Colonic mucosa (tissue), 4 donors: ENCODE results near the gene PRSS38. TPM values are rescaled to one million over a fixed set of nuclear protein-coding genes. Genes with fewer than 3 reads are reported as not detected.

Experiments
- DNase-seq: peaks from one replicate; pipeline ENCODE4 v3.0.0-alpha.2; 2020
- H3K27ac ChIP-seq: fragments of 200-600 bp; one replicate; pipeline ENCODE4 v1.8.0; 2021
- H3K27me3 ChIP-seq: fragments of 200-600 bp; one replicate; pipeline ENCODE4 v1.8.0; 2021
- H3K36me3 ChIP-seq: fragments of 200-600 bp; one replicate; pipeline ENCODE4 v1.8.0; 2021
- H3K4me1 ChIP-seq: fragments of 200-600 bp; one replicate; pipeline ENCODE4 v1.8.0; 2021; ENCODE audit warnings: mild to moderate bottlenecking
- H3K4me3 ChIP-seq: fragments of 200-600 bp; one replicate; pipeline ENCODE4 v1.8.0; 2021
- H3K9ac ChIP-seq, 2 donors: one replicate each; pipeline ENCODE4 v1.7.0; 2013; ENCODE audit warnings: control low read depth in 2 of 2, low read depth in 2 of 2, low read length in 2 of 2
- H3K9me3 ChIP-seq: fragments of 200-600 bp; one replicate; pipeline ENCODE4 v1.8.0; 2021
- CTCF ChIP-seq: fragments of 200-600 bp; IDR thresholded peaks from one replicate; pipeline ENCODE4 v1.8.0; 2022; ENCODE audit warnings: antibody characterized with exemption, mild to moderate bottlenecking
- intact Hi-C: fragments of 100-400 bp; cut with DNase I; formaldehyde crosslinking; loops from one replicate; pipeline ENCODE4 v1.14.1; 2022
- total RNA-seq, 2 donors: library from RNA; stranded (reverse); fragmentation: NEBNext Ultra II Directional in 1 of 2; extraction: Animal tissue kit (Norgen Biotek cat#: 25700) in 1 of 2; gene quantifications; one replicate each; pipeline ENCODE4 v1.2.1, GENCODE V29; 2021
- donor health status: healthy.
- donor health status: DM: no; HTN: no; CAD: no.
- donor health status: DM: no; HTN: no; CAD: no.

The PRSS38 gene
- total RNA-seq, 2 donors from 2014 or later = not detected

GRCh38 chr1:227785805-227786671, 29.4 kb upstream of the PRSS38 start:
- H3K27ac ChIP-seq = no peak overlapping the region
- peak overlapping the region; percentile 49 for H3K4me3 ChIP-seq
- peak overlapping the region in 1 of 2 donors; percentile 77 for H3K9ac ChIP-seq
- DNase-seq = peak; percentile 17
- H3K36me3 ChIP-seq = no peaks in the 10 kb centered on the region
- H3K9me3 ChIP-seq = no peaks in the 10 kb centered on the region
- intact Hi-C loops = no loop called here
- H3K4me1 ChIP-seq = peaks cover 11% of the 10 kb centered on the region
- H3K27me3 ChIP-seq = peaks cover 8% of the 10 kb centered on the region
- TF ChIP-seq CTCF = no peak

GRCh38 chr1:227786673-227787512, 28.6 kb upstream of the PRSS38 start:
- intact Hi-C loops = no loop called here
- no peak for TF ChIP-seq CTCF
- Histone ChIP-seq H3K9me3 (no peaks in the 10 kb centered on the region), H3K4me3 (peak overlapping the region; percentile 49), H3K27ac (peak overlapping the region; percentile 24), H3K4me1 (peaks cover 11% of the 10 kb centered on the region), H3K36me3 (no peaks in the 10 kb centered on the region), H3K27me3 (peaks cover 8% of the 10 kb centered on the region), H3K9ac (peak overlapping the region; percentile 74 to 77)
- DNase-seq = peak; percentile 37

GRCh38 chr1:227787513-227788270, 27.8 kb upstream of the PRSS38 start:
- peak; percentile 94 for DNase-seq
- Histone ChIP-seq H3K4me1 (peaks cover 11% of the 10 kb centered on the region), H3K9me3 (no peaks in the 10 kb centered on the region), H3K36me3 (no peaks in the 10 kb centered on the region), H3K27me3 (peaks cover 8% of the 10 kb centered on the region), H3K9ac (peak overlapping the region; percentile 74 to 77), H3K4me3 (peak overlapping the region; percentile 49), H3K27ac (peak overlapping the region; percentile 24)
- intact Hi-C loops = no loop called here
- TF ChIP-seq CTCF = no peak

GRCh38 chr1:227788271-227789083, 27.0 kb upstream of the PRSS38 start:
- H3K9ac ChIP-seq = peak overlapping the region; percentile 34 to 62

More at GRCh38 chr1:227788271-227789083, 27.0 kb upstream of the PRSS38 start:
- Histone ChIP-seq H3K4me1 (peaks cover 11% of the 10 kb centered on the region), H3K9me3 (no peaks in the 10 kb centered on the region), H3K36me3 (no peaks in the 10 kb centered on the region), H3K4me3 (peak overlapping the region; percentile 49), H3K27ac (peak overlapping the region; percentile 5), H3K27me3 (peaks cover 8% of the 10 kb centered on the region)
- TF ChIP-seq CTCF = no peak
- intact Hi-C loops = no loop called here
- DNase-seq = peak; percentile 88
